Amygdala (tissue), 56 donors: ENCODE data around the gene YPEL1.
"Not testable (repeated sequence)": the region's sequence is repeated elsewhere in the genome, so short reads cannot be mapped to it uniquely, and the experiment has no call there.

Source experiments
- DNase-seq, 56 donors: peaks; one replicate each; lab custom pipeline; 2025; lab: John Stamatoyannopoulos, UW

The YPEL1 gene

DNA sequence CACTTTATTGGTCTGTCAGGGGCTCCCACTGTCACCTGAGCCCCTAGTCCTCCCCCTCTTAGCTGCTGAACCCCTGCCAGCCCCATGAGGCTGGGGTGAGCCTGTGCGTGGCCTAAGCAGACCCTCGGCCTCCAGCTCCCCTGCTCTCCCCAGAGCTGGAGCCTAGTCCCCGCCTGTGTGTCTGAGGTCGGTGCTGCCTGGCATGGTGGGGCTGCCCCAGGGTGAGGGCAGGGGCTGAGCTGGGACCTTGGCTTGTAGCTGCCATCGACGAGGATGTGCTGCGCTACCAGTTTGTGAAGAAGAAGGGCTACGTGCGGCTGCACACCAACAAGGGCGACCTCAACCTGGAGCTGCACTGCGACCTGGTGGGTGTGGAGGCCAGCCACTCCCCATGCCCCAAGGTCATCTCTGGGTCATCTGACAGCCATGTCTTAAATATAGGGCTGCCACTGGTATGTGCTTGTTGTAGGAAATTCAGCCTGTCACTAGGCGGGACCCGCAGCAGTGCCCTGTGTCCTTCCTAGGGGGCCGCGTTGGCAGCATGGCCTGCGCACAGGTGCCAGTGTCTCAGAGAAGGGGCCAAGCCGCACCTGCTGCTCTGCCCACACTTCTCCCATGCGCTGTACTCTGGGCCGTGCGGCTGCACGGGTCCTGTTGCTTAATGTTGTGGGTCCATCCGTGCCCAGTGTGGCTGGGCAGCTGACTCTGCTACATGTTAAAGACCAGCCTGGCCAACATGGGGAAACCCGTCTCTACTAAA, 48.8 kb downstream of the YPEL1 start:
- no peak for DNase-seq

DNA sequence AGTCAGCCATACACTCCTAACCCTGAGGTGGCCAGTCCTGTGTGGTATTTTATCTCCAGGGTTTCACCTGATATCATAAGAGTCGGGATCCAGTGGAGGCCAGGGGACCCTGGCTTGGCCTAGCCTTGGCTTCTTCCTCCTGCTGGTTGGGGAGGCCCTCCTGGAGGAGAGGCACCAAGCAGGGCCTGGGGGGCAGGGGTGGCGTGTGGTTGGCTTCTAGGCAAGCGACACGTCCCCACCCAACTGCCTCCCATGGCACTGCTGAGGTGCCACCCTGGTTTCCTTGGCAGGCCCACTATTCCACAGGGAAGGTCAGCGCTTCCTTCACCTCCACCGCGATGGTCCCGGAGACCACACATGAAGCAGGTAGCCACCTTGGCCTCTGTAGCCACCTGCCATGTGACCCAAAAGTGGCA, 49.4 kb downstream of the YPEL1 start:
- no peak for DNase-seq

GRCh38 chr22:21685164-21685513, 50.5 kb downstream of the YPEL1 start:
- no peak for DNase-seq

DNA sequence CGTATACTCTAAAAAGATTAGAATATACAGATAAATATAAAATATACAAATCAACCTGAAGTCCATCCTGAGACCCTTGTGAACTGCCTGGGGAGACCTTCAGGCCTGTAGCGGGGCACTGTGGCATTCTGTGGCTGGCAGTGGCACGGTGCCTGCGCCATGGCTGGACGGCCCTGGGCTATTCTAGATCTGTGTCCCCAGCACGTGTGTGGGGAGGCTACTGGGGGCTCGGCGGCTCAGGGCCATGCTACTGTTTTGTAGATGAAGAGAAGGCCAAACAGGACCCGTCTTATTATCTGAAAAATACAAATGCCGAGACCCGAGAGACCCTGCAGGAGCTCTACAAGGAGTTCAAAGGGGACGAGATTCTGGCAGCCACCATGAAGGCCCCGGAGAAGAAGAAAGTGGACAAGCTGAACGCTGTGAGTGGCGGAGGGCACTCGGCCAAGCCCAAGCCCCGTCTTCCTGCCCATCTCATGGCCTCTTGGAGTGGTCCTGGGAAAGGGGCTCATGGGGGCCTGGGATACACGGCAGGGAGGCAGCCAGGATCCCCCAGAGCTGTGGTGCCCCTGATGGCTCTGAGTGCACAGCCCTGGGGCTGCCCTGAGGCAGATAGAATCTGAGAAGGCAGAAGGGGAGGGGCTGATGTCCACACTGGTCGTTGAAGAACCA, 51.0 kb downstream of the YPEL1 start:
- DNase-seq, result no peak

DNA sequence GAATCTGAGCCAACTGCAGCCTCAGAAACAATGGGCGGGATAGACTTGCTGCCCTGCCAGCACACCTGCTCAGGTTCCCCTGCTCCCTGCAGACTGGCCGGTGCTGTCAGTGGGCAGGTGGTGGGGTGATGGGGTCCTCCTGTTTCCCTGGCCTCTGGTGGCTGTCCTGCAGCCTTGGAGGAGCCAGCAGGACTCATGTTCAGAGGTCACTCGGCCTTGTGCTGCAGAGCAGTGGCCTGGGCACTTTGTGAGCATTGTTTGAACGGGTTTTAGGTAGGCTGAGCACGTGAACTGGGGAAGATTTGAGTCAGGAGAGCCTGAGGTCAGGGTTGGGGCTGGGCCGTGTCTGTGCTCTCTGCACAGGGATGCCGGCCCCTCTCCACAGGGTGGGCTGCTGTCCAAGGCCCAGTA, 52.2 kb downstream of the YPEL1 start:
- no peak for DNase-seq

DNA sequence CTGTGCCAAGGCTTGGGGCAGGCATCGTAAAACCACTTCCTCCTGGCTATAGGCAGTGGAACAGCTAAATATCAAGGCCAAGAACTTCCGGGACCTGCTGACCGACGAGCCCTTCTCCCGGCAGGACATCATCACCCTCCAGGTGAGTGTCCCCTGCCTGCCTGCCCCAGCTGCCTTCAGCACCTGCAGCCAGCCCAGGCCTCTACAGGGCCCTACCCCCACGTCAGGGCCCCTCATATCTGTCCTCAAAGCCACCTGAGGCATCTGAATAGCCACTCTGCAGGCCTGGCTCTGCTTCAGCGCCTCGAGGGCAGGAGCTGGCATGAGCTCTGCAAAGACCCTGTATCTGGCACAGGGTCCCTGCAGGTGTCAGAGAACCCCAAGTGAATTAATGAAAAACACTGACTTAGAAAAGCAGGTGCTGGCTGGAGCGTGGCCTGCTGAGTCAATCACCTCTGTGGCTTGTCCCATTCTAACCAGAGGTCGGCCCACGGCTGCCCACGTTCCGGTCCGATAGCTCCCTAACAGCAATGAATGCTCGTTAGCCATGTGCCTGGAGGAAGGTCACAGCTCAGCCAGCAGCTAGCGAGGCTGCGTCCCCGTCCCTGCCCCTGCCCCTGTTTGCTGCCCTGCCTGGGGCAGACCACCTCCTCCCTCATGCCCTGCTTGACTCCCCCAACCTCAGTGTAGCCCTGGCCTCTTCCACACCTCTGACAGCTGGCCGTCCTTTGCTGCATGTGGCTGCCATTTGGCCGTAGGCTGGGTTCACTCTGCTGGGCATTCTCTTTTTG, 53.0 kb downstream of the YPEL1 start:
- no peak for DNase-seq

DNA sequence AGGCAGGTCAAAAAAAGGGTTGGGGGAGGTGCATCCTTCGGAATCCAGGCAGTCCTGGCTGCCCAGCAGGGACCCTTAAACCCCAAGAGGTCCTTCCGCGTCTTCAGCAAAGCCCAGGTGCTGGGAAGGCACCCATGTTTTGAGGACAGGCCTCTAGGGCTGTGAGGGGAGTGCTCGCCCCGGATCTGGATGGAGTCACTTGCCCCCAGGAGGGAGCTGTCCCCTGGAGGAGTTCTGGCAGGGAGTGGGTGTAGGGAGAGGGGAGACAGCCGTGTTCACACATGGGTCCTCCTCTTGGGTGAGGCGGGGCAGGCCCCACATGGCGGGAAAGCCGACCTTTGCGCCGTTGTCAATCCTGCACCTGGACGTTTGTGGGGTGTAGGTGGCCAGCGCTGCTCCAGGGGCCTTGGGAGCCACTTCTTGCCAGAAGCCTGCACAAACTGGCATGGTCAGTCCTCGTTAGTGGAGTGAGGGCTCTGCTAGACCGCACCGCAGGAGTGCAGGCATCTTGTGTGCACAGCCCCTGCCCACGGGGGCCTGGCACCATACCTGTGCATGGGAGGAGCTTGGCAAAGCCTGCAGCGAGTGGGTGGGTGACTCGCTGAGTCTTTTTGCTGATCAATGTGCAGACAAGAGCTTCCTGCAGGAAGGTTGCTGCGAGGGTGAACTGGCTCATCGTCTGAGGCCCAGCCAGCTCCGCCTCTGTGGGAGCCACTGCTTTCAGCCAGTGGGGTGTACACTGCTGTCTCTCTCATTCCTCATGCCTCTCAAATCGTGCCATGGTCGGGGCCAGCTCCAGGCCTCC, 53.8 kb downstream of the YPEL1 start:
- DNase-seq, result no peak

DNA sequence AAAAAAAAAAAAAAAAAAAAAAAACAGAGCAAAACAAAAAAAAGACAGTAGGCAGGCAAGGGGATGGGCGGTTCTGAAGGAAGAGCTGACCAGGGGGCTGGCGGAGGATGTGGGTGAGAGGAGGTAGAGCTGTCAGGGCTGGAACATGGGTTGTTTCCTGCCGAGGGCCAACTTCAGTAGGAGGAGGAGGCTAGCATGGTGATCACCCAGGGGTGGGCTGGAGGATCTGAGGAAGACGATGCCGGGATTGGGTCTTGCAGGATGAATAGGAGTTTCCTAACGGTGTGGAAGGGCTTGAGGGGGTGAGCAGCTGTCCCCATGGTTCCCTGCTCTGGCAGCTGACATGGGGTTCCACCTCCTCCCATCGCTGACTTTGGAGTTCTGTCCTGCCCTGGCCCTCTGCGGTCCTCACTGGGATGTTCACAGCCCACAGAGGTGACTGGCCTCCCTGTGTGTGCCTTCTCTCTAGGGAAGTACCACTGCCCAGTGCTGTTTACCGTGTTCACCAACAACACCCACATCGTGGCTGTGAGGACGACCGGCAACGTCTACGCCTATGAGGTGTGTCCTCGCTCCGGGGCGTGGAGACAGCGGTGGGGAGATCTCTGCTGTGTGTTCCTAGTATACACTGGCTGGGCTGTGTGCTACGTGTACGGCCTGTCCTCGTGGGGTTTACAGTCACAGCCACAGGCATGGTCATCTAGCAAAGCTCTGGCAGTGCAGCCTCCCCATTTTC, 54.6 kb downstream of the YPEL1 start:
- DNase-seq, result no peak

- DNase-seq, result no peak
These were observed 56.2 kb downstream of the YPEL1 start for GRCh38 chr22:21679383-21679782.

GRCh38 chr22:21678842-21679241, 56.8 kb downstream of the YPEL1 start:
- not testable (repeated sequence) for DNase-seq

- no peak for DNase-seq
These were observed 57.8 kb downstream of the YPEL1 start for GRCh38 chr22:21677606-21678443.

GRCh38 chr22:21674638-21675245, 60.9 kb downstream of the YPEL1 start:
- DNase-seq, result no peak

- no peak for DNase-seq
These were observed 61.9 kb downstream of the YPEL1 start for GRCh38 chr22:21673534-21674321.

DNA sequence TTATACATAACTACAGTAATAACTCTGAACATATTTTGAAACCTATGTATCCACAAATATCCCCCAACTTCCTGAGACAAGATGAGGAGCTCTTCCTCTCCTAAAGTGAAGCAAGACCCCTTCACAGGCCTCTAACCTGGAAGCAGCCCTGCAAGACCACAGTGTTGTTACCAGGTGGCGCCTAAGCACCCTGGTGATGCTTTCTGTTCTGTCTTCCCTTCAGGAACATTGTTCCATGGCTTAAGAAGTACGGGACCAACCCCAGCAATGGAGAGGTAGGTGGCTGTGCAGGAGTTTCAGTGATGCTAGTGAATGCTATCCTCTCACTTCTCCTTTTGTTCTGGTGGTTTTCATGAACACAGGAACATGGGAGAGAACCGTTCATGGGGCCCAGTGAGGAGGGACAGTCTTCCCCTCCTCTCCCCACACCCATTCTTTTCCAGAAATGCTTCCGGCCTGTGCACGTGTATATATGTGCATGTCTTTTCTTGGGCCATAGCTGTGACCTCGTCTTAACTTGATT, 63.4 kb downstream of the YPEL1 start:
- no peak for DNase-seq

DNA sequence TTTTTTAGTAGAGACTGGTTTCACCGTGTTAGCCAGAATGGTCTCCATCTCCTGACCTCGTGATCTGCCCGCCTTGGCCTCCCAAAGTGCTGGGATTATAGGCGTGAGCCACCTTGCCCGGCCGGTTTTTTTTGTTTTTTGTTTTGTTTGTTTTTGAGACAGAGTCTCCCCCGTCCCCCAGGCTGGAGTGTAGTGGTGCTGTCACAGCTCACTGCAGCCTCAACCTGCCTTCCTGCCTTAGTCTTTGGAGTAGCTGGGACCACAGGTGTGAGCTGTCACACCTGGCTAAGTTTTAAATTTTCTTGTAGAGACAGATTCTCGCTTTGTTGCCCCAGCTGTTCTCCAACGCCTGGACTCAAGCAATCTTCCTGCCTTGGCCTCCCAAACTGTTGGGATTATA, 66.6 kb downstream of the YPEL1 start:
- DNase-seq, result no peak

DNA sequence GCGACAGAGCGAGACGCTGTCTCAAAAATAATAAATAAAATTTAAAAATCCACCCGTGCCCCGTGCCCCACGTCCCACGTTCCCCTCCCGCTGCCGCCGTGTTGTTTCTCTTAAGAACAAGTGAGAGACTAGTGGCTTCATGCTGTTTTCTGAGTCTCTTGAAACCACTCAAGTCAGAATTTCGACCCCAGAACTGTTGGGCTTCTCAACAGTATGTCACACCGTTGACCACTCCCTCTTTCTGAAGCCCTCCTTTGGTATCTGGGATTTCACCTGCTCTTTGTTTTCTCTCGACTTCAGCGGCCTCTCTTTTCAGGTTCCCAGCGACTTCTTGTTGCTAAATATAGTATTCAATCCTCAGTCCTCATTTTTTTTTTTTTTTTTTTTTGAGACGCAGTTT, 68.8 kb downstream of the YPEL1 start:
- no peak for DNase-seq

DNA sequence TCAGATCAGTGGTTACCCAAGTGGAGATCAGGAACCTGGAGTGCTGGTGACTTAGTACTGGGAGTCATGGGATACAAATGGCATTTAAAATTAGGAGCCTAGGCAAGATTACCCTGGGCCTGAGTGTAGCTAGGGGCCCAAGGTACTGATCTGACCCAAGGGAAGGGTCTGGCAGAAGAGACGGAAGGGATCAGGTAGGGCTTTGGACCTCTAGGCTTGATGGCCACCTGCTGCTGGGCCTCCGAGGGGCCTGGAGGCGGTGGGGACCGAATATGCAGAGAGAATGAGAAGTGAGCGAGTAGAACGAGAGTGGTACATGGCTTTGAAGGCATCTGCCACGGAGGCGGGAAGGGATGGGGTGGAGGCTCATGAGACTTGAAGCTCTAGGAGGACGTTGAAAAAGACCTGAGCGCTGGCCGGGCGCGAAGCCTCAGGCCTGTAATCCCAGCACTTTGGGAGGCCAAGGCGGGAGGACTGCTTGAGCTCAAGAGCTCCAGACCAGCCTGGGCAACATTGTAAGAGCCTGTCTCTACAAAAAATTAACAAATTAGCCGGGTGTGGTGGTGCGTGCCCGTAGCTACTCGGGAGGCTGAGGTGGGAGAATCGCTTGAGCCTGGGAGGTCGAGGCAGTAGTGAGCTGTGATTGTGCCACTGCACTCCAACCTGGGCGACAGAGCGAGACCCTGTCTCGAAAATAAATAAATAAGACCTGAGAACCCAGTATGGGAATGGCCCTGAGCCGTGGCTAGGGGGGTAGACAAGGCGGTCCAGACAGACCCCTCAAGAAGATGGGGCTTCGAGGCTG, 70.3 kb downstream of the YPEL1 start:
- DNase-seq, result peak in 1 of 56 donors; percentile 2
